ENCODE measurements around the gene MTCP1.

The MTCP1 gene, protein sequence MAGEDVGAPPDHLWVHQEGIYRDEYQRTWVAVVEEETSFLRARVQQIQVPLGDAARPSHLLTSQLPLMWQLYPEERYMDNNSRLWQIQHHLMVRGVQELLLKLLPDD
- total RNA-seq, result 0.58 to 2.5 (median 1.3) reads per million in 4 experiments

DNA sequence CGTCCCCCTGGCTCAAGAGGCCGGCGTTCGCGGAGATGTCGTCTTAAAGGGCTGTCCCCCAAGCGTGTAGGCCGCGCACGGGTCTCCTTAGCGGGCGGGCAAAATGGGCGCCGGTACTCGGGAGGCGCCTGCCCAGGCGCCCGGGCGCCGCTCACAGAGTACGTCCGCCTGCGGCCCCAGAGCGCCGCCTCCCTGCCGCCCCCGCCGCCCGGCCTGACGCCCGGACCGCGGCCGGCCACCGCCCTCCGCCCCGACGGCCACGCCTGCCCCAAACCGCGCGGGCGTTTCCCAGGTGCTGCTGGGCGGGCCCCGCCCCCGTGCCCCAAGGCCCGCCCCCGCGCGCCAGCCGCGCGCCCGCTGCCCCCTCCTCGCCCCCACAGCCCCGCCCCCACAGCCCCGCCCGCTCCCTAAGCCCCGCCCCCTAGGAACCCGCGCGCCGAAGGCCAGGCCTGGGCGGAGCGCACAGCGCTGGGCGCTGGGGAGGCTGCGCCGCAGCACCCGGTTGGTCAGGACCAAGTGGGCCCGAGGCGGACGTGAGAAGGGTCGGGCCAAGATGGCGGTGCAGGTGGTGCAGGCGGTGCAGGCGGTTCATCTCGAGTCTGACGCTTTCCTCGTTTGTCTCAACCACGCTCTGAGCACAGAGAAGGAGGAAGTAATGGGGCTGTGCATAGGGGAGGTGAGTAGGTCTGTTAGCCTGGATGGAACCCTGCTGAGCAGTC lies at the start of gene MTCP1, which contains the start of the genes BRCC3 and CMC4:
MTCP1 (minus strand) TSS at position 162 of the 719 bp plus-strand sequence. CDS start 5,126 bp downstream, outside the sequence.
BRCC3 (plus strand) TSS at position 534 of the 719 bp plus-strand sequence; CDS start at position 554, 20 bp downstream.
CMC4 (minus strand) TSS at position 162 of the 719 bp plus-strand sequence. CDS start 7,113 bp downstream, outside the sequence.
- peak; percentile 72 for DNase-seq

- DNase-seq, result no peak
These were observed 44.4 kb upstream of the MTCP1 start for GRCh38 chrX:155115174-155115819.

- no peak for DNase-seq
These were observed 42.2 kb upstream of the MTCP1 start for GRCh38 chrX:155113097-155113496.

GRCh38 chrX:155112171-155112570 lies 41.2 kb upstream of the MTCP1 start:
- no peak for DNase-seq

- DNase-seq, result no peak
These were observed 37.5 kb upstream of the MTCP1 start for GRCh38 chrX:155108427-155108826.

DNA sequence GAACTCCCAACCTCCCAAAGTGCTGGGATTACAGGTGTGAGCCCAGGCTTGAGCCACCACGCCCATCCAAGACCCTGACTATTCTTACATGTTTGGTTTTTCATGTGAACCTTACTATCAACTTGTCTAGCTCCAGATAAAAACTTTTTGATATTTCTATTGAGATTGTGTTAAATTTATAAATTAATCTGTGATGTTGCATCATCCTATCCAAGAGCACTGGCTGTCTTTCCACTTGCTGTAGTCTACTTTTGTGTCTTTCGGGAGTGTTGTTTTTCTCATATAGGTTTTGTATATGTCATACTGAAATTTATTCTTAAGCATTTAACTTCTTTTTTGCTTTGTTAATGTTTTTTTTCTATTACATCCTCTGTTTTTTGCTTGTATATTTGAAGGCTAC lies 35.0 kb upstream of the MTCP1 start:
- no peak for DNase-seq

DNA sequence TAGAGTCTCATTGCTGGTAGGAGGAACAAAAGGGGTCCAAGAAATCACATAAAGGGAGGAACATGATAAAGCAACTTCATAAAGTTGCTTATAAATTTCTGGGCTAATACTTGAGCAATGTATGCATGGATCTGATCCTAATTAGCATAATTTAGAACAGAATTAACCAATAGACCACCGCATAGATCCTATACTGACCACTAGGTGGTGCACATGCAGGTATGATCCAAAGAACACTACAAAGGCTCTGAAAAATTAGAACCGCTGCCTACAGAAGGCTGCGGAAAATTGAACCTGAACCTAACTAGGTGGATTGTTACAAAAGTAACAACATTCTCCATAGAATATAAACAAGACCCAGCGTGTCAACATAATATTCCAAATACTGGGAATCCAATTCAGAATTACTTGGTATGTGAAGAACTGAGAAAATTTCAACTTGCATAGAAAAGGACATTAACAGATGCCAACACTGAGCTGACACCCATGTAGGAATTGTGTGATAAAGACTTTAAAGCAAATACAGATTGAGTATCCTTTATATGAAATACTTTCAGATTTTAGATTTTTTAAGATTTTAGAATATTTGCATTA lies 23.6 kb upstream of the MTCP1 start:
- no peak for DNase-seq

DNA sequence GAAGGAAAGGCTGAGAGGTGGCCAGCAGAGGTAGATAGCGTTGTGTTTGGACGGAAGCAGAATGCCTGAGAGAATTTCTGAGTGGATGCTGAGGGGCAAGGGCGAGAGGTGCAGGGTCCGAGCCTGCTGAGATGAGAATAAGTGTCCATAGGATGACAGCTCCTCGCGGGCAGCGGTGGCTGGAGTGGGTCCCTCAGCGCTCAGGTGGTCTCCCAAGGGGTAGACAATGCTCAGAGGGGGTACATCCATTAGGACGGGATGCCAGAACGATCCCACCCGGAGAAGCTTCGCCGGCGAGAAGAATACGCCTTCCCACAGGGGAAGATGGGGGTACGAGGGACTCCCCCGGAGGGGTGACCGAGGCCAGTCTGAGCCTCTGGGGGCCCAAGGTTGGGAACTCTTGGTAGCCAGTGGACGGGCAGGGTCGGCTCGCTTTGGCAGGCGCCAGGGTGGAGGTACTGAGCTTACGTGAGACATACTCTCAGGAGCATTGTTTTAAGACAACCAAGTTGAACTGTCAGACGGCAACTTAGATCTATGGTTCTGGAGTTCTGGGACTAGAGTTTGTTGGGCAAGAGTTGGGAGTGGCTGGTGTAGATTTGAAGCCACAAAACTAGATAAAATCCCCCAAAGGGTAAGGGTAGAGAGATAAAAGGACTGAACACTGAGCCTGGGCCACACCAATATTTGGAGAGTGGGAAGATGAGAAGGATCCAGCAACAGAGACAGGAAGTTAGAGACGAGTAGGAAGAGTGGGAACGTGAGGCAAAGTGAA lies 16.2 kb upstream of the MTCP1 start:
- no peak for DNase-seq

DNA sequence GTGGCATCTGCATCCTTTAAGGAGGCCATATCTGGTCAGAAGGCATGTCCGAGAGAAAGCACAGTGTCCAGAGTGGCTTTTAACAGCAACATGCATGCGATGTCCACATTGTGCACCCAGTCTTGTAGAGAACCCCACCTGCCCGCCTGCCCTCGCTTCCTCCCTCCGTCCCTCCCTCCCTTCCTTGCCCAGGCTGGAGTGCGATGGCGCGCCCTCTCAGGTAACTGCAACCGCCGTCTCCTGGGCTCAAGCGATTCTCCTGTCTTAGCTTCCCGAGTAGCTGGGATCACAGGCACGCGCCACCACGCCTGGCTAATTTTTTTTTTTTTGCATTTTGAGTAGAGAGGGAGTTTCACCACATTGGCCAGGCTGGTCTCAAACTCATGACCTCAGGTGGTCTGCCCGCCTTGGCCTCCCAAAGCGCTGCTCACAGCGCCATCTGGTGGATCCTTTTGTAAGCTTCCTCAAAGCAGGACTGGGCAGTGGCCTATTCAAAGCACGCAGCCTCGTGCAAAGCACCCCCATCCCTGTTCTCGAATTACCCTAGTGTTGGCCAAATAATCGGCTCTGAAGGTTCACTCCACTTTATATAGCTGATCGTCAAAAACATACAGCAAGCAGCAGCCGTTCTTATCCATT lies 15.4 kb upstream of the MTCP1 start:
- DNase-seq, result peak; percentile 10

DNA sequence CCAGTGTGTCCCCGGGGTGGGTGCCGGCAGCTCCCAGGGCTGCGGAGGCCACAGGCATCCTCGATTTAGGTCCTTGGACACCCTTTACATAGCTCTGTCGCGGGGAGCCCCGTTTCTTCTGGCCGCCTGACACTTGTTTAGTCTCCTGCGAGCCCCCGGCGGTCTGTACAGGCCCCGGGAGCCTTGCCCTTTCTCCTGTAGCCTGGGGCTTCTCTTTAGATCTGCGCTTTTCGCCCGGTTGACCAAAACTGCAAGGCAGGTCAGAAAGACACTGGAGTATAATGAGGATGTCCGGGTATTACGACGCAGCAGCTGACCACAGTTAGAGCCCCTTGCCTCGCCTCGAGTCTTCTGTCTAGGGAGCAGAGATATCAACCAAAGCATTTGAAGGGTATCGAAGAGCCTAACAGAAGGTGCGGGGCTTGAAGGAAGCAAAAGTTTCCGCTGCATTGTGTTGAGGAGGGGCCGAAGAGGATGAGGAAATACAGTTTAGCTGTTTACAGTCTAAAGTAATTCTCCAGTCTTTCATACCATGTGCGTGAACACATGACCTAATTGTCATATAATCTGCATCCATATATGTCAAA lies 851 bp upstream of the MTCP1 start:
- no peak for DNase-seq

DNA sequence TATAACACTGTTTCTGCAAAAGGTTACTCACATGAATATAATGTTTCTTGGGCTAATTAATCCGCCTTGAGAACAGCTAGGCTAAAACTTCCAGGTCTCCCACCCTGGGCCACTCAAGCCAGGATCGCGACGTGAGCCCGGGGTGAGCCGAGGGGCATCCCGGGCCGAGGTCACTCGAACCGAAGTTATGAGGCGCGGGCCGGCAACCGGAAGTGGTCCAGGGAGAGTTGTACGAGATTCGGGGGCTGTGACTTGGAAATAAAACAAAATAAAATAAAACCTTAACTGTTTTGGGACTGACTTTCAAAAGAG lies 317 bp downstream of the MTCP1 start:
- DNase-seq, result no peak

- DNase-seq, result no peak
These were observed 898 bp downstream of the MTCP1 start for GRCh38 chrX:155070038-155070437.

- DNase-seq, result no peak
These were observed 1.5 kb downstream of the MTCP1 start for GRCh38 chrX:155069414-155069813.

- no peak for DNase-seq
These were observed 2.8 kb downstream of the MTCP1 start for GRCh38 chrX:155068165-155068564.

DNA sequence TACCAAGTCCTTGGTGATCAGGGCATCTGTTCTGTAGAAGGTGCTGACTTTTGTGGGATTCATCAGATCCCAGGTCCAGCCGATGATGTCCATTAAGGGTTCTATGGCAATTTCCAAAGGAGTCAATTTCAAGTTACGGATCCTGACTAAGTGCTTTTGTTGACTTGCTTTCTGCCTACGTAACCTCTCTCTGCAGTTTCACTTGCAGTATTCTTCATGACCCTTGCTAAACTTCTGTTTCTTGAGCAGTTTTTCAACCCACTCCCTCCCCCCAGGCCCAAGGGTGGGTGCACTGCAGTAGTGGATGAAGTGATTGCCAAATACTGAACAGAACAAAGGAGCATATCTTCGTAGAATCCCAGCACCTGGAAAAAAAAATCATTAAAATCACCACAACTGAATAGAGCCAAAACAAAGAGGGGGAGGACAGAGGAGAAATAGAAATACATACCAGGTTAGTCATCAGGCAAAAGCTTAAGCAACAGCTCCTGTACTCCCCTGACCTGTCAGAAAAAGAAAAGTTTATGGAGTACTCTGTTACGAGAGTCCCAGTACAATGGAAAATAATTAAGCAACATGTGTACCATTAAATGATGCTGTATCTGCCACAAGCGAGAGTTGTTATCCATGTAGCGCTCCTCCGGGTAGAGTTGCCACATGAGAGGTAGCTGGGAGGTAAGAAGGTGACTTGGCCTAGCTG lies 5.8 kb downstream of the MTCP1 start:
- no peak for DNase-seq

DNA sequence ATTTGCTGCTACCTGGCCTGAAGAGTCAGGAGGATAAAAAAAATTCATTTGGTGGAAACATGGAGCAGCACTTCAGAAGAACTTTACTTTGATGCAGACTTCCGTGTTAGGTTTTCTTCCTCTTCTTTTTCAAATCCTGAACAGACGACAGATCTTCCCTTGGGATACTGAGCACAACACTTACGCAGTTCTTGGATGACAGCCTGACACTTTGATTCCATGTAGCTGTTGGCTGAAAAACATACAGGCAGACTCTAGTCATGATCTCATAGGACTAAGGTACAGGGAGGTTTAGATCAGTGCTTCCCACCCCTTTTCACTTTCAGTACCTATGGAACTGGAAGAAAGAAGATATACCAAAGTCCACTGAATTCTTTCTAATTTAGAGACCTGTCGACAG lies 9.2 kb downstream of the MTCP1 start:
- no peak for DNase-seq

GRCh38 chrX:155056877-155057792 lies 13.8 kb downstream of the MTCP1 start:
- peak; percentile 24 for DNase-seq

DNA sequence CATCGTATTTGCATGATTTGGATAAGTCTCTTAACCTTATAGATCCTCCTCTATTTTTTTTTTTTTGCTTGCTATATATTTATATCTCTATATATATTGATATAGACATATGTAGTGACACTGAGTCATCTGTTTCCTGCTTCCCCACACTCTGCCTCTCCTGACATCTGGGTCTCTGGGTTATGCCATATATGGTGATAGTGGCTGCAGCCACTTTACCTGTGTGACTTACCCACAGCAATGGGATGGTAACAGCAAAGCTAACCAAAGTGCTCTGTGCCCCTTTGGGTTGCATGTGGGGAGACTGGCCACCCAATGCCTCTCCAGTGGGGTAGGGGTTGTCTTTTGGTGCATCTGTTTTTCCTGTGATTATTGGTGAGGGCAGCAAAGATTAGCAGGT lies 14.5 kb downstream of the MTCP1 start:
- no peak for DNase-seq

DNA sequence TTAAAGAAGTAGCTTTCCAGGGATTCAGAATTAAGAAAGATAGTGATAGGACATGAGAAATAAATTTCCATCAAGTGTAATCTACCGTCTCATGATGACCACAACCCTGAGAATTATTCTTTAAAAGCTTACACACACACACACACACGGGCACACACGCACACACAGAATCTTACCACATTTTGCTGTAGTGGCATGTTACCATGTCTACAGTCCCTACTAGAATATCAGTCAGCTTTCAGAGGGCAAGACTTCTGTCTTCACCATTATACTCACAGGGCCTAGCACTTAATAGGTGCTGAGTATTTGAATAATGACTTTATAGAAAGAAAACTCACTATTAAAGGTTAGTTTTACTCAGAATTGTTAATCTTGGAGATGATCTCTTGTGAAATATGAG lies 15.4 kb downstream of the MTCP1 start:
- DNase-seq, result no peak

DNA sequence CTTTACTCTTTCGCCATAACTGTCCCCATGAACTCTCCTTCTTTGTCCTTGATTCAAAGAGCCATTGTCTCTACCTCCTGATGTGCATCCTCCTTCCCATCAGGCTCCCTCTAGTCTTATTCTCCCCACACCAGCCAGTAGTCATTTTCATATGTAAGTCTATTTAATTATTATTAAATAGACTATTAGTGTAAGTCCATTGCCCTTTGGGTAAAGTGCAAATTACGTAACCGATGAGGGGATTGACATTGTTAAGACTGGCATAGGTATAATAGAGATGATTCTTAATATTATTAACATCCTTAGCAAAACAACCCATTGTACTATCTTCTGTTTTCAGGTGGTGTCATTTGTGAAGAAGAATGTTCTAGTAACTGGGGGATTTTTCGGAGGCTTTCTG lies 16.7 kb downstream of the MTCP1 start:
- no peak for DNase-seq

Measured in effector CD8-positive, alpha-beta T cell (primary cell).